Raji (cell line): ENCODE measurements around the gene POFUT2.

Experiments
- POLR2A ChIP-seq: IDR thresholded peaks from 2 replicates; pipeline ENCODE4 v1.6.1; 2011; ENCODE audit warnings: low read depth, low read length, control low read depth; ENCODE audit not compliant: insufficient read depth

The POFUT2 gene

GRCh38 chr21:45319461-45320211, 31.9 kb upstream of the POFUT2 start:
- no peak for TF ChIP-seq POLR2A

- no peak for TF ChIP-seq POLR2A
Observed at GRCh38 chr21:45318556-45319404, 31.1 kb upstream of the POFUT2 start.

DNA sequence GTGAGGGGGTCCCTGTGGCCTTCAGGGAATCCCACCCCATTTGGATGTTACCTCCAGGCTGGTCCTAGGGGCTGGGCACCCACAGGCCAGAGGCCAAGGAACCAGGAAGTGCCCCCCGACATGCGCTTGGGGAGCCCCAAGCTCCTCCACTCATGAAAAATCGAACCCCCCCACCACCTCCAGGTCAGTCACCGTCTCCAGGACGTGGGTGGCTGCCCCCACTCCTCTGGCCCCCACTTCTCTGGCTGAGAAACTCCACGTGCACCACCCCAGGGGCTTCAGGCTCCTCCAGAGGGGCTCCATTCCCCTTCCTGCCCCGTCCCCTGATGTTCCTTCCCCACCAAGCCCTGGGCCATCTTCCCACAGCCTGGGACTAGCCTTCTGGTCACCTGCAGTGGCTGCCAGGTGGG, 30.5 kb upstream of the POFUT2 start:
- TF ChIP-seq POLR2A, result no peak

DNA sequence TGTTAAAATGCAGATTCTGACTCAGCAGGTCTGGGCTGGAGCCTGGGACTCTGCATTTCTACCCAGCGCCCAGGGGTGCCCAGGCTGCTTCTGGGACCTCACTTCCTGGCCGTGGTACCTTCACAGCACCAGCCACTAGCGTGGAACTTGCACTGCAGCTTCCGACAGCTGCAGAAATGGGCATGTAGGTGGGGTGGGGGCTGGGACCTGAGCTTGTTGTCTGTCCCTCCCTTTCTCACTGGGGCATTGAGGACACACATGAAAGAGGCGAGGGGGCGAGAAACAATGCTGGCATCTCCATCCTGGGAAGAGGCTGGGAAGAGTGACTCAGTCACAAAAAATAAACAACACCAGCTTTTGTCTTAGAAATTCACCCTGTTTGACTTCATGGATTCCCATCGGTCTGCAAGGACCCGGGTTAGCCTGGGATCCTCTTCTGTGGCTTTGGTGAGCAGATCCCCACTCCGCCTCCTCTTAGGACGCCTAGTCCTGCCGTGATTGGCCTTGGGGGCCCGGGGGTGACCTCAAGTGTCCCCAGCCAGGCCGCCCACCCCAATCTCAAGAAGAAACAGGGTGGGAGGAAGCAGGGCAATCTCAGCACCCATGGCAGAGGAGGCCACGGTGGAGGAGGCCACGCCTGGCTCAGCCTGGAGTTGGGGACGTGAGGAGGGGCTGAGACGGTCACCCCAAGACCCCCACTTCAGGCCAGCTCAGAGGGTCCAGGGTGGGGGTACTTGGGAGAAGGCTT, 29.9 kb upstream of the POFUT2 start:
- TF ChIP-seq POLR2A, result no peak

GRCh38 chr21:45316871-45317397, 29.2 kb upstream of the POFUT2 start:
- no peak for TF ChIP-seq POLR2A

GRCh38 chr21:45313682-45314081, 26.0 kb upstream of the POFUT2 start:
- TF ChIP-seq POLR2A, result no peak

DNA sequence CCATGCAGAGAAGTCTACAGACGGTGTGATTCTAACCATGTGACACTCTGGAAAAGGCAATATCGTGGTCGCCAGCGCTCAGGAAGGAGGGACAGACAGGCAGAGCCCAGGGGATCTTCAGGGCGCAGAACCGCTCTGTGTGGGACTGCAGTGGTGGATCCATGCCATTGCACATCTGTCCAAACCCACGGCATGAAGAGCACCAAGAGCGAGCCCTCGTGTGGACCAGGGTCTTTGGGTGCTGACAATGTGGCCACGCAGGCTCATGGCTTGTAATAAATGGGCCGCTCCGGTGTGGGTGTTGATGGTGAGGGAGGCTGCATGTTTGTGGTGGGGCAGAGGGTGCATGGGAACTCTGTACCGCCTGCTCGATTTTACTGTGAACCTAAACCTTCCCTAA, 25.3 kb upstream of the POFUT2 start:
- TF ChIP-seq POLR2A, result no peak

DNA sequence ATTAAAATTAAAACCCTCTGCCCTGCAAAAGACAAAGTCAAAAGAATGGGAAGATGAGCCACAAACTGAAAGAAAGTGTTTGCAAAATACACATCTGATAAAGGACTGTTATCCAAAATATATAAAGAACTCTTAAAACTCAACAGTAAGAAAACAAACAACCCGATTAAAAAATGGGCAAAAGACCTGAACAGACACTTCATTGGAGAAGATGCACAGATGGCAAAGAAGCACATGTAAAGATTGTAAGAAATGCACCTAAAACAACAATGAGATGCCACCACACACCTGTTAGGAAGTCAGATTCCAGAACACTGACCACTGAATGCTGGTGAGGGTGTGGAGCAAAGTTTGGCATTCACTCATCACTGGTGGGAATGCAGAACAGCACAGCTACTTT, 24.6 kb upstream of the POFUT2 start:
- no peak for TF ChIP-seq POLR2A

DNA sequence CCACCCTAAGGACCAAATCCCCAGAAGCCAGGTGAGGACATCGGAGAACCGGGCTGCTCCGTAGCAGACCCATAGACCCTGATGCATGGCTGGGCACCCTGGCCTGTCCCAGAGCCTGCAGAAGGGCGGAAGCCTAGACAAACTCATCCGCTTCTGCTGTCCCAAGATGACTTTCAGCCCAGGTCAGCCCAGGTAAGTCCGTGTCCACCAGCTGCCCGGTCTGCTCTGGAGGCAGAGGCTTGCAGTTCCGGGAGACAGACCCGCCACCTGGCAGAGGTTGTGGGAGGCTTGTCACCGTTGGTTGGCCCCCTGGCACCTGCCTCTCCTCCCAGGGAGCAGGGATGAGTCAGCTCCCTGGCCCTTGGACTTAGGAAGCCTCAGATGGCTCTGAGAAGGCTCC, 22.8 kb upstream of the POFUT2 start:
- no peak for TF ChIP-seq POLR2A

GRCh38 chr21:45309987-45310381, 22.3 kb upstream of the POFUT2 start:
- TF ChIP-seq POLR2A, result no peak

- TF ChIP-seq POLR2A, result no peak
Observed at GRCh38 chr21:45309069-45309986, 21.6 kb upstream of the POFUT2 start.

DNA sequence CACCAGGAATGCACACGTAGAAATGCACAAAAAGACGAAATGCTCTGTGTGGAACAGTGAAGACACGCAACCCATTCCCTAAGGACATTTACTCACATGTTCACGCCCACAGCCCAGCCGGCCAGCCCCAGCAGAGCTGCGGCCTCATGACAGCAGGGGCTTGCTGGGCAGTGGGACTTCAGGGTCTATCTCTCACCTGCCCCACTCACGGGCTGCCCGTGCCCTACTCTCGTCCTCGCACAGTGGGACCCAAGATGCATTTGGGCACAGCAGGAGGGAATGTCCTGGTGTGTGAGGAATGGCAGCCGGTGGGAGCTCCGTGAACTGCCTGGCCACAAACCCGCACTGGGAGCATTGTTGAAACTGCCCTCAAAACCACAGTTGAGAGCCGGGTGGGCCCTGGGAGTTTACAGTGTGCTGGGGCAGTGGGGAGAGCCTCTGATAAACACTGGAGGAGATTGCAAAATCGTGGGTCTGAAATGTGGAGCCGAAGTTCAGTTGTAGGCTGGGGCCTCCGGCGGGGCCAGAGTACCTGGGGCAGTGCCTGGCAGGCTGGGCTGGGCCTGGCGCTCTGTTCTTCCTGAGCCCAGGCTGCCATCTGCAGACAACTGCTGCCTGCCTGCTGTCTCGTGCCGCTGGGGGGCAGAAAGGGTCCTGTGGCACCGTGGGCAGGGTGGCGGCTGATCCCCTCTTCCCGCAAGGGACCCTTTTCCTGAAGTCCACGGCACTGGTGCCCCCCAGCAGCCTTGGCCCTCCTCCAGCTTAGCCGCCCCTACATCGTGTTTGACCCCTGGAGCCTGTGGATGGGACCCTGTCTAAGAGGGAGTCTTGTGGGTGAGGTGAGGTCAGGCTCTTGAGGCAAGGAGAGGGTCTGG, 20.7 kb upstream of the POFUT2 start:
- no peak for TF ChIP-seq POLR2A

DNA sequence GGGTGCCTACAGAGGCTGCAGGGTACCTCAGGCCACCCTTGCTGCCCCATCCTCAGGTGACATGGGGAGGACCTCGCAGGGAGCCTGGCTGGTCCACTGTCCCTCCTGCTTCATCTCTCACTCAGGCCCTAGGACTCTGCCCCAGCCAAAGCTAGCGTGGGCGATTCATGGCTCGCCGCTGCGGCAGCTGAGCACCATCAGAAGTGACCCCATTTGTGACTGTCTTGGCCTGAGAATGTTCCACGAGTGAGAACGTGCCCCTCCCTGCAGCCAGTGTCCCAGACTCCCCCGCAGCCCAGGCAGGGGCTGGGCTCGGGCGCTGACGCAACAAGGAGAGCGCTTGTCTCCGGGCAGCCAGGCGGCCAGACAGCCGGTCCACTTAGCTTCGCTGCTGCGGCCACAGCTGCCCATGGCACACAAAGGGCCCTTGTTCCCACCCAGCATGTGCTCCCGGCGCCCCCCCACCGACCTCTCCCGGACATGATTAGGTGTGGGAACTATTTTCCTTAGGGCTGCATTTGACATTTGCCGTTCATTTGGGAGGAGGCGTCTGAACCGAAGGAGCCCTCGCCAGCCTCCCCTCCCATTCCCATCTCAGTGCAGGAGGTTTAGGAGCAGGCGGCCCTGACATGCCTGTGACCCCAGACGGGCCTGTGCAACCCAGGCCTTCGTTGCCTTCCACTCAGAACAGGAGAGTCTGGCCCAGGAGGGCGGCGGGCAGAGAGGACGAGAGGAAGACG, 19.3 kb upstream of the POFUT2 start:
- no peak for TF ChIP-seq POLR2A

- TF ChIP-seq POLR2A, result no peak
Observed at GRCh38 chr21:45306453-45306831, 18.7 kb upstream of the POFUT2 start.
